BE2C (cell line): ENCODE results near the gene ABCA2.

Source experiments
- DNase-seq: peaks from one replicate; pipeline ENCODE4 v3.0.0-alpha.2; 2020
- H3K27me3 ChIP-seq: fragments of 250-450 bp; sonication (Bioruptor Pico); 2 replicates; pipeline ENCODE4 v1.5.1; 2020; ENCODE audit warnings: mild to moderate bottlenecking
- H3K36me3 ChIP-seq: fragments of 250-450 bp; sonication (Bioruptor Pico); 2 replicates; pipeline ENCODE4 v1.5.1; 2020; ENCODE audit warnings: mild to moderate bottlenecking
- H3K4me1 ChIP-seq: fragments of 250-450 bp; sonication (Bioruptor Pico); 2 replicates; pipeline ENCODE4 v1.5.1; 2020
- H3K4me3 ChIP-seq: 2 replicates; pipeline ENCODE4 v1.5.1; 2011; ENCODE audit warnings: low read depth, low read length
- H3K9me3 ChIP-seq: fragments of 250-450 bp; sonication (Bioruptor Pico); 2 replicates; pipeline ENCODE4 v1.5.1; 2020
- CTCF ChIP-seq: IDR thresholded peaks from 2 replicates; pipeline ENCODE4 v1.5.1; 2012; ENCODE audit warnings: mild to moderate bottlenecking, low read depth, low read length

The ABCA2 gene

GRCh38 chr9:137011156-137011555 lies 16.9 kb downstream of the ABCA2 start:
- DNase-seq: no peak
- no peaks in the 10 kb centered on the region for H3K4me1 ChIP-seq
- no peaks in the 10 kb centered on the region for H3K27me3 ChIP-seq
- no peak for TF ChIP-seq CTCF
- no peaks in the 10 kb centered on the region for H3K9me3 ChIP-seq
- peaks cover 19% of the 10 kb centered on the region for H3K36me3 ChIP-seq
- no peak overlapping the region for H3K4me3 ChIP-seq

- TF ChIP-seq CTCF: no peak
- H3K4me3 ChIP-seq: no peak overlapping the region
- DNase-seq: no peak
- no peaks in the 10 kb centered on the region for H3K27me3 ChIP-seq
- H3K9me3 ChIP-seq: no peaks in the 10 kb centered on the region
- H3K4me1 ChIP-seq: no peaks in the 10 kb centered on the region
- peaks cover 15% of the 10 kb centered on the region for H3K36me3 ChIP-seq
These were observed 17.9 kb downstream of the ABCA2 start for GRCh38 chr9:137009938-137010732.

- DNase-seq: no peak
- Histone ChIP-seq H3K36me3 (peaks cover 10% of the 10 kb centered on the region), H3K27me3 (no peaks in the 10 kb centered on the region), H3K4me1 (no peaks in the 10 kb centered on the region), H3K4me3 (no peak overlapping the region), H3K9me3 (no peaks in the 10 kb centered on the region)
- TF ChIP-seq CTCF: no peak
These were observed 18.8 kb downstream of the ABCA2 start for GRCh38 chr9:137009217-137009616.

- no peak for DNase-seq
- Histone ChIP-seq H3K9me3 (no peaks in the 10 kb centered on the region), H3K4me3 (no peak overlapping the region), H3K4me1 (no peaks in the 10 kb centered on the region), H3K27me3 (no peaks in the 10 kb centered on the region), H3K36me3 (peaks cover 5% of the 10 kb centered on the region)
- TF ChIP-seq CTCF: no peak
These were observed 19.7 kb downstream of the ABCA2 start for GRCh38 chr9:137008312-137008711.

- TF ChIP-seq CTCF: no peak
- no peak for DNase-seq
- Histone ChIP-seq H3K4me1 (no peaks in the 10 kb centered on the region), H3K36me3 (peaks cover 5% of the 10 kb centered on the region), H3K4me3 (no peak overlapping the region), H3K9me3 (no peaks in the 10 kb centered on the region), H3K27me3 (no peaks in the 10 kb centered on the region)
These were observed 20.2 kb downstream of the ABCA2 start for GRCh38 chr9:137007816-137008270.

- no peak overlapping the region for H3K4me3 ChIP-seq
- peaks cover under 1% of the 10 kb centered on the region for H3K36me3 ChIP-seq
- no peak for DNase-seq
- TF ChIP-seq CTCF: no peak
- no peaks in the 10 kb centered on the region for H3K9me3 ChIP-seq
- no peaks in the 10 kb centered on the region for H3K4me1 ChIP-seq
- H3K27me3 ChIP-seq: no peaks in the 10 kb centered on the region
These were observed 20.8 kb downstream of the ABCA2 start for GRCh38 chr9:137007108-137007815.
